Measurements from ENCODE around the gene DBNL.
A peak's percentile ranks its signal among the peaks of the same experiment; 100 is the strongest.

DBNL gene

DNA sequence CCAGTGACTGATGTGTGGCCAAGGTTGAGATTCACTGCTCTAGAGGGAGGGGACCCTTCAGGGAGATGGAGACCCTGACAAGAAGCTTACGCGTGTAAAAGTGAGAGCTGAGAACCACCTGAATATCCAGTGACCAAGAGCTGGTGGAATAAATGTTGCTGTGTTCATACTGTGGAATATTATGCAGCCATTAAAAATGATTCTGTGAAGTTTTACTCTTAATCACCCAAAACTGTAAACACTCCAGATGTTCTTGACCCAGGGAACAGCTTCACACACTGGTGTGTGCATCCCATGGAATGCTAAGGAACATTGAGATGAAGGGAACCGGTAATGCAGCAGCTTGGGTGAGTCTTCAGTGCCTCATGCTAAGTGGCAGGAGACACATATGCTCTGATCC, 42.1 kb downstream of the DBNL start:
- no peak for DNase-seq
- Mint-ChIP-seq H3K4me3 (no peak overlapping the region), H3K4me1 (ENCODE audit: low read depth) (peaks cover 10% of the 10 kb centered on the region), H3K27ac (no peak overlapping the region), H3K36me3 (ENCODE audit: low read depth) (peaks cover 6% of the 10 kb centered on the region), H3K9me3 (no peaks in the 10 kb centered on the region), H3K27me3 (no peaks in the 10 kb centered on the region)

DNA sequence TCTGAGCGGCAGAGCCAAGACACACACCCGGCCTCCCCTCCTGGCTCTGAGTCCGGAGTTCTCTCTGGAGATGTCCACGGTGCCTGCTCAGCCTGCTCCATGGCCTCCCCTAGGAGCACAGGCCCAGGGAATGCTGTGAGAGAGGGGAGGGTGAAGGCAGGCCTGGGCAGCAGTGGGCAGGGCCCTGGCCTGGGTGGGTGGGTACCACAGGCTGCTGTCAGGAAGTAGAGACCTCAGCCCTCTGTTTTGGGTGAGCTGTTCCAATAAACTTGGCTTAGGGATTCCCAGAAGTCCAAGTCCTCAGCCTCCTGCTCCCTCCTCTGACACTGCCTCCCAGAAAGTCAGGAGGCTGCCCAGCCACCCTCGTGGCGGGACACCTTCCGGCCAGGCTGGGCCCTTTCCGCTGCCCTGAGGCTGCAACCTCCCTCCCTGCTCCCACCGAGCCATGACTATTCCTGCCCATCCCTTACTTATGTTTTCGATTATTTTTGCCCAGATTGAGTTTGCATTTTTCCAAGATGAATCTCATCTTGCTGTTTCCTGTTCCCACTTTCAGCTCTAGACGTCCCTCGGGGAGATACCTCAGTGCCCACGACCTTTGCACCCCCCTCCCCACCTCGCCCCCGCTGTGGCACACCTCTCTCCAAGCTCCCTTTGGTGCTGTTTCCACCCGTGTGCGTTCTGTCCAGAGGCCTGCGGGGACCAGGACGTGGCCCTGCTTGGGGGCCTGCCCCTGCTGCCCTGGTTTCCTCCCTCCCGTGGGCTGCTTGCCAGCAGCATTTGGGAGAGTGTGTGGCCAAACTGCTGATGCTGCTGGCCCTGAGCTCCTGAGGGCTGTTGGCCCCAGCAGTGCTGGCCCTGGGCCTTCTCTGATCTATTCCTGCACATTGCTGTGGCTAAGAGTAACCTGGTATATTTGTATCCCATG, 43.7 kb downstream of the DBNL start:
- Mint-ChIP-seq H3K4me1 (ENCODE audit: low read depth) (peaks cover 6% of the 10 kb centered on the region), H3K4me3 (no peak overlapping the region), H3K27me3 (no peaks in the 10 kb centered on the region), H3K36me3 (ENCODE audit: low read depth) (no peaks in the 10 kb centered on the region), H3K27ac (no peak overlapping the region), H3K9me3 (no peaks in the 10 kb centered on the region)
- no peak for DNase-seq

DNA sequence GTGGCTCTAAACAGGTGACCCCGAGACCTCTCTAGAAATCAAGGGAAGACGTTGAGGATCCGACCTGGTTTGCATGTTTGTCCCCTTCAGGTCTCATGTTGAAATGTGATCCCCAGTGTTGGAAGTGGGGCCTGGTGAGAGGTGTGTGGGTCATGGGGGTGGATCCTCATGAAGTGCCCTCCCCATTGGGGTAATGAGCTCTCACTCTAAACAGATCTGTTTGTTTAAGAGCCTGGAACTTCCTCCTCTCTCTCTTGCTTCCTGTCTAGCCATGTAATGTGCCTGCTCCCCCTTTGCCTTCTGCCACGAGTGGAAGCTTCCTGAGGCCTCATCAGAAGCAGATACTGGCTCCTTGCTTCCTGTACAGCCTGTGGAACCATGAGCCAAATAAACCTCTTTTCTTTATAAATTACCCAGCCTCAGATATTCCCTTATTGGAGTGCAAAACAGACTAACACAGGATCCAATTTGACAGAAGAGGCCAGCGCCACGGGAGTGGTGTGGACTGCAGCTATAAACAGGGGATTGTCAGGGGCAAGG, 48.7 kb downstream of the DBNL start:
- no peaks in the 10 kb centered on the region for H3K27me3 Mint-ChIP-seq
- H3K4me3 Mint-ChIP-seq: no peak overlapping the region
- no peaks in the 10 kb centered on the region for H3K36me3 Mint-ChIP-seq (ENCODE audit: low read depth)
- H3K27ac Mint-ChIP-seq: no peak overlapping the region
- peaks cover 16% of the 10 kb centered on the region for H3K4me1 Mint-ChIP-seq (ENCODE audit: low read depth)
- no peaks in the 10 kb centered on the region for H3K9me3 Mint-ChIP-seq
- no peak for DNase-seq

DNA sequence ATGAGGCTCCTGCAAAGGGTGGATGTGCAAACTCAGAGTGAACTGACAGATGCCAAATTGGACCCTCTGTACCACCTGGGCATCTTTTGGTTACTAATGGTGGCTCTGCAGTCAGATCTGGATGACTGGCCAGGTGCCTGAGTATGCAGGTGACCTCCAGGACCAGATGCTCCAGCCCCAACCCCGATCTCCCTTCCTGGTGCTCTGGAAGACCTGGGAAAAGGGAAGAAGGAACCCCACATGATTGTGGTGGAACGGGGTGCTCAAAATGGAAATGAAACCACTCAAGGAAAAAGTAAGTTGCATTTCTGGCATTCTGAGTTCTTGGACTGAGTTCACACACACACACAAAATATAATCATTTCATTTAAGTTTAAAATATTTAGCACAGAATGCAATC, 49.9 kb downstream of the DBNL start:
- Mint-ChIP-seq H3K27me3 (no peaks in the 10 kb centered on the region), H3K36me3 (ENCODE audit: low read depth) (no peaks in the 10 kb centered on the region), H3K4me1 (ENCODE audit: low read depth) (peaks cover 16% of the 10 kb centered on the region), H3K27ac (no peak overlapping the region), H3K4me3 (no peak overlapping the region), H3K9me3 (no peaks in the 10 kb centered on the region)
- DNase-seq: no peak

DNA sequence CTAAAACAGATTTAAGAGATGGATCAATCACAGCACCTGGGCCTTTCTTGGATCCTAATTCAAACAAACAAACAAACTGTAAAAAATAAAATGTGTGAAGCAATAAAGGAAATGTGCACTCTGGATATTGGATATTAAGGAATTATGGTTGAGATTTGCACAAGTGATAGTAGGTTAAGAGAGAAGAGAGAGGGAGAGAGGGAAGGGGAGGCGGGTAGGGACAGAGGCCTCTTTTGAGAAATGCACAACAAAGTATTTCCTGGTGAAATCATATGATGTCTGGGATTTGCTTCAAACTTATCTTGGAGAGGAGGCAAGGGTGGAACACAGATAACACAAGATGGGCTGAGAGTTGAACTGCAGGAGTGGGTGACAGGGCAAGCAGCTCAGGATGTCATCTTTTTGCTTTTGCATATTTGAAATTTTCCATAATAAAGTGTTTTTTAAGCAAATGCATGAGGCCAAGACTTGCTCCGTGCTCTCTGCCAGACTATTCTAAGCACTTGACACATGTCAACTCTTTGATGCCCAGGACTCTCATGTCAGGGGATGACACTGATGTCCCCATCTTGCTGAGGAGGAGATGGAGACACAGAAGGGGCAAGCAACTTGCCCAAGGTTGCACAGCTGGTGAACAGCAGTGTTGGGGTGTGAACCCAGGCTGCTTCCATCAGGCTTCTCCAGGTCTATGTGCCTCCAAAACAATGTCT, 50.5 kb downstream of the DBNL start:
- Mint-ChIP-seq H3K27me3 (no peaks in the 10 kb centered on the region), H3K4me1 (ENCODE audit: low read depth) (peaks cover 16% of the 10 kb centered on the region), H3K9me3 (no peaks in the 10 kb centered on the region), H3K4me3 (no peak overlapping the region), H3K36me3 (ENCODE audit: low read depth) (no peaks in the 10 kb centered on the region), H3K27ac (no peak overlapping the region)
- DNase-seq: no peak

DNA sequence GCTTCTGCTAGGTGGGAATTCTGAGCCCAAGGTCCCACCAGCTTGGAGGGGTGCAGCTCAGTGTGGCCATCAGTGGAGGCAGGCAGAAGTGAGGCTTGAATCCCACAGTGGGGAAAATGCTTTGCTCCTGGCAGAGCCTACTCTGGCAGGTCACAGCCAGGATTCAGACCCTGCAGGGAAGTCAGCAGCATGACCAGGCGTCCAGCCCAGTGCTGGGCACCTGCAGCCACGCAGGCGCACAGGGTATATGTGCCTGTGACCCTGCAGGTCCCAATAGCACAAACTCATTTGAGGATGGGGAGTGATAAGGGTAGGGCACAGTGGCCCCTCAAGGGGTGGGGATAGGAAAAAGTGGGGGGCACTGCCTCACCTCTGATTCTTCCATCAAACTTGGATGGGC, 51.3 kb downstream of the DBNL start:
- peaks cover 16% of the 10 kb centered on the region for H3K4me1 Mint-ChIP-seq (ENCODE audit: low read depth)
- no peaks in the 10 kb centered on the region for H3K36me3 Mint-ChIP-seq (ENCODE audit: low read depth)
- no peaks in the 10 kb centered on the region for H3K27me3 Mint-ChIP-seq
- H3K4me3 Mint-ChIP-seq: no peak overlapping the region
- no peak overlapping the region for H3K27ac Mint-ChIP-seq
- no peak for DNase-seq
- no peaks in the 10 kb centered on the region for H3K9me3 Mint-ChIP-seq

DNA sequence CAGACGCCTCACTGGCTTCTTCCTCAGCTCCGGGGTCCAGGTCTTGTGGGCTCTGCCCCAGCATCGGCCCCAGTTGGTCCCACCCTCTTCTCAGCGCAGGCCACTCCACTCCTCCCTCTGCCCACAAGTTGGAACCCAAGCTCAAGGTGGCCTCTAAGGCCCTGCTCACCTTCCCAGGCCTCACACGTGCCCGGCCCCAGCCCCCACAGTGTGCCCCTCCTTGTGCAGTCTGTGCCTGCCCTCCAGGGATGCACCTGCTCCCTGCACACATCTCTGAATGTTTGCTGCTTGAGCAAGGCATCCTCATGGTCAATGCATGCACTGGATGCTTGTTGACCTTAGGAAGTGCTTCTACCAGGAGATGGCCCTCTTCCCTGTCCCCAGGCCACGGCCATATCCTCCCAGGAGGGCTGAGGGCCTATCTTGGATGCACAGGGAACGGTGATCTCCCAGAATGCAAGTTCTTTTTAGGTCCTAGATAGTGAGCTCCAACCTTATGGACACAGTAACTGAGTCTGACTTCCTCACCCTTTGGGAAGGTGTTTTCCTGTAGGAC, 51.9 kb downstream of the DBNL start:
- Mint-ChIP-seq H3K27me3 (no peaks in the 10 kb centered on the region), H3K4me1 (ENCODE audit: low read depth) (peaks cover 16% of the 10 kb centered on the region), H3K36me3 (ENCODE audit: low read depth) (no peaks in the 10 kb centered on the region), H3K9me3 (no peaks in the 10 kb centered on the region), H3K27ac (no peak overlapping the region), H3K4me3 (no peak overlapping the region)
- no peak for DNase-seq

DNA sequence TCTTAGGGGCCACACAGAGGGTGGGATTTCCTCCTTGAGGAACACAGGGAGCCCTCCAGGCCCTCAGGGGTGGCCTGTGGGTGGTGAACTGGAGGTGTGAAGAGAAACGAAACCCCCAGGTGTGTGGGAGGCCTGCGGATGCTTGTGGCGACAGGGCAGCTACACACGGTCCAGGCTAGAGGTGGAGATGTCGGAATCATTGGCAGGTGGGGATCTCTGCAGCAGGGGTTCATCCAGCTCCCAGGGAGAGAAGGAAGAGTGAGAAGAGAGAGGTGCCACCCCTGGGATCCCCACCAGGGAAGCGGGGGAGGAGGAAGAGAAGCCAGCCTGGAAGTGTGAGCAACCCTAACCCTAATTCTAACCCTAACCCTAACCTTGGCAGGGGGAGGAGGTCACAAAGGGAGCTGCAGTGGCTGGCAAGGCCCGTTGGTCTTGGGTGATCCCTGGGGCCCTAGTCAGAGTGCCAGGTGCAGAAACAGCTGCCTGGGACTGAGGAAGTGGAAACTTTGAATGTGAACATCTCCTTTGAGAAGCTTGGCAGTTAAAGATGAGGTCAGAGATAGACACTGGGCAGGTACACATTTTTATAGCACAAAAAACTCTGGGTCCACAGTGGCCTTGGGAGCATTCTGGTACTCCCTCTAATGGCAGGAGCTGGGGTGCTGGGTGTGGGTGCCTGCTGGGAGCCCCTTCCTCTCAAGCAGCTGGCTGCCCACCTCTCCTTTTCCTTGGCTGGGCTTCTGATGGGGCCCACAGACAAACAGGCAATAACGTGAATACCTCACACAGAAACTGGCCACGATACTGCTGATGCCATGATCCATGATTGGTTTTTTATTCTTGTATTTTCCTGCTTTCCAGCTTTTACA, 52.8 kb downstream of the DBNL start:
- DNase-seq: no peak
- no peaks in the 10 kb centered on the region for H3K27me3 Mint-ChIP-seq
- H3K4me3 Mint-ChIP-seq: no peak overlapping the region
- no peaks in the 10 kb centered on the region for H3K9me3 Mint-ChIP-seq
- peak overlapping the region; percentile 87 for H3K27ac Mint-ChIP-seq
- no peaks in the 10 kb centered on the region for H3K36me3 Mint-ChIP-seq (ENCODE audit: low read depth)
- H3K4me1 Mint-ChIP-seq (ENCODE audit: low read depth): peaks cover 16% of the 10 kb centered on the region

DNA sequence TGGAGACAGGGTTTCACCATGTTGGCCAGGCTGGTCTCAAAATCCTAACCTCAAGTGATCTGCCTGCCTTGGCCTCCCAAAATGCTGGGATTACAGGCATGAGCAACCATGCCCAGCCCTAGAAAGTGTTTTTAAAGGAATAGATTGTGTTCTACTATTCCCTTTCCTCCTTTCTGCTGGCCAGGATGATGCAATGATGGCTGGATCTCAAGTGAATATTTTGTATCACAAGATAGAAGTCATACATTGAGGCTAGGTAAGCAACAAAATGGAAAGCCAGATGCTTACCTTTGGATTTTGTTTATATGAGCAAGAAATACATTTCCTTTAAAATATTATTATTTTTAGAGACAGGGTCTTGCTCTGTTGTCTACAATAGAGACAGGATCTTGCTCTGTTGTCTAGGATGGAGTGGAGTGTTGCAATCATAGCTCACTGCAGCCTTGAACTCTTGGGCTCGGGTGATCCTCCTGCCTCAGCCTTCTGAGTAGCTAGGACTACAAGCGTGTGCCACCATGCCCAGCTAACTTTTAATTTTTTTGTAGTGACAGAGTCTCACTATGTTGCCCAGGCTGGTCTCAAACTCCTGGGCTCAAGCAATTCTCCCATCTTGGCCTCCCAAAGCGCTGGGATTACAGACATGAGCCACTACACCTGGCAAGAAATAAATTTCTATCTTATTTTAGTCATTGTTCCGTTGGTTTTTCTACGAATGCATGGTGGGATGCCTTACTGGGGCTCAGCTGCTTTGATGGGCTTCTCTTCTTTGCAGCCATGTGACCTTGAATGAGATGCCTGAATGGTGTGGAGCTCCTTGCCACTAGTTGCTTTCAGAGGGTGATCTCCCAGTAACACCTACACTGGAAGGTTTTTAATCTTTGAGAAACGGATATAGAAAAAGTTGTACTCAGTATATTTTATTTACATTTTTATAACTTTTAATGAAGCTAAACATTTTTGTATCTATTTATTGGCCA, 53.9 kb downstream of the DBNL start:
- DNase-seq: no peak
- Mint-ChIP-seq H3K36me3 (ENCODE audit: low read depth) (no peaks in the 10 kb centered on the region), H3K4me3 (no peak overlapping the region), H3K27ac (peak overlapping the region; percentile 87), H3K9me3 (no peaks in the 10 kb centered on the region), H3K27me3 (peaks cover 5% of the 10 kb centered on the region), H3K4me1 (ENCODE audit: low read depth) (peaks cover 16% of the 10 kb centered on the region)

DNA sequence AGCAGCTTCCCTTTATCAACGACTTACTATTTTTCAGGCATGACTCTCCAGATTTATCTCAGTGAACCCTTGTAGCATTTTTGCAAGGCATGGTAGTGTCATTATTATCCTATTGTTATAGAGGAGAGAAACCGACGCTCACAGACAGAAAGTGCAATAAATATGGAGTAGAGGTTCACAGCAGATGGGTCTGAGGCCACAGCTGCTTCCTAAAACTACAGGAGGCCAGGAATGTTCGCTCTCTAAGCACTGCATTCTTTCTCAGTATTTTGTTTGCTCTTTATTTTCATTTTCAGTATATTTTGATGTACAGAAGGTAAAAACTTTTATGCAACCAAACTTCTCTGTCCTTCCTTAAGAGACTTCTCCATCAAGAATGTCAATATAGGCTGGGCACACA, 55.2 kb downstream of the DBNL start:
- Mint-ChIP-seq H3K4me1 (ENCODE audit: low read depth) (peaks cover 16% of the 10 kb centered on the region), H3K4me3 (no peak overlapping the region)

DNA sequence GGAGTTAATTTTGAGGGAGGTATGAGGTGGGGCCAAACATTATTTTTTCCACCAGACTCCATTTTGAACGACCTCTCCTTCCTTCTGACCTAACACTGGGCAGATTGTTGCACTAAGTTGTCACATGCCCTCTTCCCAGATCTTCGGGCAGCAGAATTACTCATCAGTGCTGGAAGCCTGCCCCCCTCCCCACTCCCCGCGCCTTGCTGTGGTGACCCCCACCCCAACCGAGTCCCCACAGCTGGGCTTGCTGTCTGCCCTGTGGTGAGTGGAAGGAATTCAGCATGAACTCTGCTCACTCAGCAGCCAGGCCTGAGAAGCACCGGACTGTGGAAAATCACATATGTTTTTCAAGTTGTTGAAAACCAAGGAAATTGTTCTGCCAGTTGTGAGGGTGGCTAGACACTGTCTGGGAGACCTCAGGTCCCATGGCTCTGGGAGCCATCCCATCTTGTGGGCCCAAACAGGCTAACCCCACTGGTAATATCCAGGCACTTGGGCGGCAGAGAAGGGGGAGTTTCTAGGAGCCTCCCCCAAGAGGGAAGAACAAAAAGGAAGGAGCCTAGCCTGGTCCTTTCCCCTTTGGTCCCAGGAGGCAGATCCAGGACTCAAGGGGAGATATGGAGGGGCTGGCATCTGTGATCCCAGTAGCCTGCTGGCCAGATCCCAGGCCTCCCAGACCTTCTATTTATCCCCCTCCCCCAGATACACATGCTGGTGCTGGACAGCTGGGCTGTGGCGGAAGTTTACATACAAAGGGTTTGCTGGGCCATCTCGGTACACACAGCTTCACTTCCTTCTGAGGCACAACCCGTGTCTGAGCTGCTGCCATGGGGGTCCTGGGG, 56.2 kb downstream of the DBNL start:
- Mint-ChIP-seq H3K27me3 (peaks cover 9% of the 10 kb centered on the region), H3K27ac (no peak overlapping the region), H3K9me3 (no peaks in the 10 kb centered on the region), H3K36me3 (ENCODE audit: low read depth) (peaks cover 2% of the 10 kb centered on the region), H3K4me1 (ENCODE audit: low read depth) (peaks cover 26% of the 10 kb centered on the region), H3K4me3 (no peak overlapping the region)
- no peak for DNase-seq

More for the DNA sequence above, 55.2 kb downstream of the DBNL start:
- Mint-ChIP-seq H3K27ac (peak overlapping the region; percentile 18), H3K9me3 (no peaks in the 10 kb centered on the region), H3K27me3 (peaks cover 7% of the 10 kb centered on the region), H3K36me3 (ENCODE audit: low read depth) (no peaks in the 10 kb centered on the region)
- no peak for DNase-seq

DNA sequence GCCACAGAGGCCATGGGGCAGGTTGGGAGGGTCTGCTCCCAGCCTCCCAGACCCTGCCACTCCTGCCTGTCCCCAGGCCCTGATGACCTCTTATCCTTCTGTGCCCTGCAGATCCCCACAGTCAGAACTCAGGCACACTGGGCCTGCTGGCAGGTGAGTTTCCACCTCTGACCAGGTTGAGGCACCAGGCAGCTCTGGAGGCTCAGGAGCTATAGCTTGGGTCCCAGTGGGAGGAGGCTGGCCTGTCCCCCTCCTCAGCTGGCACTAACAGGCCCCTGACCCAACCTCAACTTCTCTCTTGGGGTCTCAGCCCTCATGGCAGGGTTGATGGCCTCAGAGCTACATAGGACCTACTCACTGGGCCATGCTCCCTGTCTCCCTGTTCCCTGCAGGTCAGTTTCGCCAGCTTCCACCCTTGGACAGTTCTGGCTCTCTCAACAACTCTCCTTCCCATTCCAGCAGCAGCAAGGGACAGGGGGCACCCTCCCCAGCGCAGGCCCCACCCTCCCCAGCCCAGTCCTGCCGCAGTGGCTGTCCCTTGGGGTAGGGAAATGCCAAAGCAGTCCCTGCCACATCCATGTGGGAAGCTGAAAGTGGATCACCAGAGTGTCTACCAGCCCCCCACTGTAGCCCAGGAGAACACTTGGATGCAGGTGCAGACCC, 56.9 kb downstream of the DBNL start:
- H3K27ac Mint-ChIP-seq: no peak overlapping the region
- H3K4me3 Mint-ChIP-seq: no peak overlapping the region
- peaks cover 12% of the 10 kb centered on the region for H3K27me3 Mint-ChIP-seq
- H3K36me3 Mint-ChIP-seq (ENCODE audit: low read depth): peaks cover 4% of the 10 kb centered on the region
- no peaks in the 10 kb centered on the region for H3K9me3 Mint-ChIP-seq
- peaks cover 29% of the 10 kb centered on the region for H3K4me1 Mint-ChIP-seq (ENCODE audit: low read depth)
- no peak for DNase-seq
